DMS153 (cell line): Measurements from ENCODE around the gene FKBP1A.

Experiments
- DNase-seq: peaks from one replicate; lab custom pipeline; 2025; lab: John Stamatoyannopoulos, UW

FKBP1A gene

DNA sequence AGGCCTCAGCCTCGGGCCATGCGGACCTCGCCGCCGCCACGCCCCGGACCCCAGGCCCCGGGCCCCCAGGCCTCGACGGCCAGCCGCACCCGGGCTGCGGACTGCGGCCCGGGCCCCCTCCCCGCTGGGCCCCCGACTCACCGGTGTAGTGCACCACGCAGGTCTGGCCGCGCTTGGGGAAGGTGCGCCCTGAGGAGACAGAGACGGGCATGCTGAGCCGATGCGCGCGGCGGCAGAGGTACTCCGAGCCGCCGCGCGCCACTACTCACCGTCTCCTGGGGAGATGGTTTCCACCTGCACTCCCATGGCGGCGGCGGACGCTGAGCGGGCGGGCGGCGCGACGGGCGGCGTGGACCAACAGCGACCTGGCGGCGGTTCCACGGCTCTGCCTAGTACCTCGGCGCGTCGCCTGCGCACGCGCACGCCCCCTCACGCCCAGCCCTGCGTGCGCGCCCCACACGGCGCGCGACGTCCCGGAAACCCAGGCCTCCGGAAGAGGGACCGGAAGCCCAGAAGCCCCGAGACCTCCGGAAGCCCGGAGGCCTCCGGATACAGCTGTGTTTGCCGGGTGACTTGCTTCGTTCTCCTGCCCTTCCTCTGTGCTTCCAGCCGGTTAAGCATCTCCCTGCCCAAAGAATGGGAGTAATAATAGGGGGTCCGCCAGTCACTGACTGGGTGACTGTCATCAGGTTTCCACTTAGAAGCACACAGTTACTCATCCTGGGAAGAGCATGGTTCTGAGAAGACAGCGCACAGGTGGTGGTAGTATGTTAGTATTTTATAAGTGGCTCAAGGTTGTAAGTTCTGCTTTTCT lies at the start of gene FKBP1A:
FKBP1A (minus strand) TSS at position 362 of the 814 bp plus-strand sequence; CDS start at position 306, 56 bp downstream.
- peak; percentile 88 for DNase-seq

- DNase-seq = no peak
Measured at GRCh38 chr20:1442304-1442703, 49.5 kb upstream of the FKBP1A start.

GRCh38 chr20:1441133-1441532 lies 48.3 kb upstream of the FKBP1A start:
- DNase-seq = no peak

DNA sequence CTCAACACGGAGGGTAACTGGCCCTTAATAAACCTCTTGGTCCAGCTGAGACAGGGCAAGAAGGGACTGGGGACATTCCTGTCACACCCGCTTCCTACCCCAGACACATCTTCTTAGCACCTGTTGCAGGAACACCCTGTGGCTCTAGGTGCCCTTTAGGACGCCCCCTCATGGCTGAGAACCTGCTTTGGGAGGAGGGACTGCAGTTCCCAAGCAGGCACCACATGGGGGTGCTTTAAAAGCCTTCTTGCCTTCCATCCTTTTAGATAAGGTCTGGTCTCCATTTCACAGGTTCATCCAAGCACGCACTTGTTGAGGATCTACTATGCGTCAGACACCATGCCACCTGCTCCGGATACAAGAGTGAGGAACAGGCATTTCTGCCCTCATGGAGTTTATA lies 47.2 kb upstream of the FKBP1A start:
- DNase-seq = peak; percentile 4

DNA sequence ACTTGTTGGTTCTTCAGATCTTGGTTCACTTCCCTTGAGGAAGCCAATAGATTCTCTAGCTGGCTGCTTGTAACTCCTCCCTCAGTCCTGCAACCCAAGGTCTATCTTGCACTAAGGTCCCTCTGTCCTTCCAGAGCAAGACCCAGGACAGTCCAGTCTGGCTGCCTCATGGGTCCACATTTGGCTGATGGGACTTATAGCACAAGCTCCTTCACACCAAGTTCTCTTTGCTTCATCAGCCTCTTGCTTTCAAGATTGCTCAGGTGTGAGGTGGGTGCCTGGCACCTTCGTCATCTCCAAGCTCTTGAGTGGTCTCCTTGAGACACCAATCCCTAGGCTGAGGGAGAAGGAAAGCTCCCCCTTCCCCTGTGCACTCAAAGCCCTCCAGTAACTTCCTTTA lies 45.5 kb upstream of the FKBP1A start:
- DNase-seq = no peak

DNA sequence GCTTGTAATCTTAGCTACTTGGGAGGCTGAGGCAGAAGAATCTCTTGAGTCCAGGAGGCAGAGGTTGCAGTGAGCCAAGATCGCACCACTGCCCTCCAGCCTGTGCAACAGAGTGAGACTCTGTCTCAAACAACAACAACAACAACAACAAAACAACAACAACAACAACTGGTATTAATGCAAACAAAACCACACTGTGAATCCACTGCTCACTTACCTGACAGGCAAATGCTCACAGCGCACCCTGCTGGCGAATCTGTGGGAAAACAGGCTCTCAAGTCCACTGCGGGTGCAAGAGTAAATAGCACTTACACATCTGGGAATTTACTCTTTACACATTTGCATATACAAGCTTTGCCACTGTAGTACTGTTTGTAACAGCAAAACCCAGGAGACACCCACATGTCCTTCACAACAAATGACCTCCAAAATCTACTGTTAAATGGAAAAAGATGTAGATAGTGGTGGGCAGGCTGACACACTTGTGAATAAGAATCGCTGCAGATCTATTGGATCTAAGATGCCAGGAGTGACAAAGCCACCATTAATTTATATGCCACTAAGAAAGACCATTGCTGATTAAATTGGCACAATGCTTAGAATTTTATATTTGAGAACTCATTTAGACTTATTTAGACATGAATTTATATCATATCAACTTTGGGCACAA lies 44.5 kb upstream of the FKBP1A start:
- DNase-seq = peak; percentile 59

GRCh38 chr20:1436263-1436662 lies 43.4 kb upstream of the FKBP1A start:
- no peak for DNase-seq

DNA sequence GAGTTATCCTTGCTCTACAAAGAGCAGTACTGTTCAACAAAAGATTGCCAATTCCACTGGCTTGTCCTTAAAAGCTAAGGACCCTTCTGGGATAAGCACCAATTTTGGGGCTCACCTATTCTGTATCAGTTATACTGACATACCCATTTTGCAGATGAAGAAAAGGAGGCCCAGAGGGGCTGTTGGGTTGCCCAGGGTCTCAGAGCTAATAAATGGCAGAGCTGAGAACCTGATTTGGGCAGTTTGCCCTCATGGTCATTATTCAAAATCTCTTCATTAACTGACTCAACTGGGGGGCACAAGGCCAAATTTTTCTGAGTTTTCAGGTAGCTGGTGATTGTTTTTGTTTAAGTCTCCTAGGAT lies 42.5 kb upstream of the FKBP1A start:
- DNase-seq = no peak

GRCh38 chr20:1434571-1435336 lies 41.9 kb upstream of the FKBP1A start:
- DNase-seq = peak; percentile 22

DNA sequence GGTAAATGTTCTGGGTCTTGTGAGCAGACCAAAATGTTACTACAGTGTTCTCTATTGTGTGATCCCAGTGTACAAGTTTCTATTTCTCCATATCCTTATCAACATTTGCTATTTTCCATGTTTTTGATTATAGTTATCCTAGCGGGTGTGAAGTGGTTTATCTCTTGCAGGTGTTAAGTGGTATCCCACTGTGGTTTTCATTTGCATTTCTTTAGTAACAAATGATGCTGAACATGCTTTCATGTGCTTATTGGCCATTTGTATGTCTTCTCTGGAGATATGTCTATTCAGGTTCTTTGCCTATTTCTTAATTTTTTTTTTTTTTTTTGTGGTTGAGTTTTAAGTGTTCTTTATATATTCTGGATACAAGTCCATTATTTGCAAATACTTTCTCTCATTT lies 38.3 kb upstream of the FKBP1A start:
- no peak for DNase-seq

GRCh38 chr20:1430004-1430451 lies 37.2 kb upstream of the FKBP1A start:
- no peak for DNase-seq

GRCh38 chr20:1429143-1429728 lies 36.4 kb upstream of the FKBP1A start:
- DNase-seq = no peak

- DNase-seq = peak; percentile 98
Measured at GRCh38 chr20:1427457-1428054, 34.7 kb upstream of the FKBP1A start.

- no peak for DNase-seq
Measured at GRCh38 chr20:1426231-1426849, 33.5 kb upstream of the FKBP1A start.

DNA sequence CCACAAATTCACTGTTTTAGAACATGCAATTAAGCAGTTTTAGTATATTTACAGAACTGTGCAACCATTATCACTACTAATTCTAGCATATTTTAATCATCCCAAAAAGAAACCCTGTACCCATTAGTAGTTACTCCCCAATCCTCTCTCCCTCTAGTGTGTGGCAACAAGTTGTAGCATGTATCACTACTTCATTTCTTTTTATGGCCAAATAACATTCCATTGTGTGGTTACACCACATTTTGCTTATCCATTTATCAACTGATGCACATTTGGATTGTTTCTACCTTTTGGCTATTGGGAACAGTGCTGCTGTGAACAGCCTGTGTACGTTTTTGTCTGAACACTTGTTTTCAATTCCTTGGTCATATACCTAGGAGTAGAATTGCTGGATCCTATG lies 31.5 kb upstream of the FKBP1A start:
- no peak for DNase-seq

DNA sequence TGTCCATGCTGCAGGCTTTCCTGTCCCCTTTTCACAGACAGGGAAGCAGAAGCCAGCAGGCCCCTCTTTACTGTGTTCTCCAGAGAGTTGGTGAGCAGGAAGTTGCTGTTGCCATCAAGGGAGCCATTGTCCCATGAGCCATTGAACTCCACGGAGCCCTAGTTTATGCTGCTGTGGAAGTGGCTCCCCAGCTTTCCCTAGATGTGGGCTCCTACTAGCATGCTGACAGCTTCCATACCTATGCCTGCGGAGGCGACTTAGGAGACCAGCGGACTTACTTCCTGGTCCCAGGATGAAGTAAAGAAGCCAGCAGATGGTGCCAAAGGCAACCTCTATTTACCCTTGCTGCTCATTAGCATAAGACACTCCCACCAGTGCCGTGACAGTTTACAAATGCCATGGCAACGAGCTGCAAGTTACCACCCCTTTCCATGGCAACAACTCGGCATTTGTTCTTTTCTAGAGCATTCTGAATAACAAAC lies 30.8 kb upstream of the FKBP1A start:
- peak; percentile 80 for DNase-seq

- no peak for DNase-seq
Measured at GRCh38 chr20:1423206-1423605, 30.4 kb upstream of the FKBP1A start.

DNA sequence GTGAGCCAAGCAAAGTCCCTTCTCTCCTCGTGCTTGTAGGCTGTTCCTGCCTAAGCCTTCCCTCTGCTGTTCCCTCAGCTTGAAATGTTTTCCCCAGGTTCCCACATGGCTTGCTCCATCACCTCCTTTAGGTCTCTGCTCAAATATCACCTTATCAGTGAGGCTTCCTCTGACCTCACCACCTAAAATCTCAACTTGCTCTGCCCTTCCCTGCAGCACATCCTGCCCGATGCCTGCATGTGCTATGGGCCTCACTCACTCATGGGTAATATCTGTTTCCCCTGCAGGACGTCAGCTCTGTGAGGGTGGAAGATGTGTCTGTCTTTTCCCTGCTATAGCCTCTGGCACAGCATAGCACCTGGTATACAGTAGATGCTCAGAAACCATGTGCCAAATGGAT lies 29.9 kb upstream of the FKBP1A start:
- no peak for DNase-seq

- no peak for DNase-seq
Measured at GRCh38 chr20:1420066-1420465, 27.2 kb upstream of the FKBP1A start.

DNA sequence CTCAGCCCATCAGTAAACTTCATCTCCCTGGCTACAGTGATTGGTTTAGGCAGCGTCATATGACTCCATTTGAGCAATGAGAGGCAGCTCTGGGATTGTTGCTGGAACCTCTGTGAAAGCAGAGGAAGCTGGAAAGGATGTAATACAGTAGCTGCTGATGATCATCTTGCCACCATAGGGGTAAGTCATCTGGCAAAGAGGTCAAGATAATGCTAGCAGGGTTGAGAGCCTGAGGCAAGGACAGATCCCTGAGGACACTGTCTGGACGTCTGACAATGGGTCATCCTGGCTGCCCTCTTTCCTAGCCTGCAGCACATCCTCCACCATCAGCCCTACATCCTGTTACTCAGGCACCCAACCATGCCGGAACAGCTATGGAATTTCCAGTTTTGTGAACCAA lies 25.5 kb upstream of the FKBP1A start:
- DNase-seq = no peak

DNA sequence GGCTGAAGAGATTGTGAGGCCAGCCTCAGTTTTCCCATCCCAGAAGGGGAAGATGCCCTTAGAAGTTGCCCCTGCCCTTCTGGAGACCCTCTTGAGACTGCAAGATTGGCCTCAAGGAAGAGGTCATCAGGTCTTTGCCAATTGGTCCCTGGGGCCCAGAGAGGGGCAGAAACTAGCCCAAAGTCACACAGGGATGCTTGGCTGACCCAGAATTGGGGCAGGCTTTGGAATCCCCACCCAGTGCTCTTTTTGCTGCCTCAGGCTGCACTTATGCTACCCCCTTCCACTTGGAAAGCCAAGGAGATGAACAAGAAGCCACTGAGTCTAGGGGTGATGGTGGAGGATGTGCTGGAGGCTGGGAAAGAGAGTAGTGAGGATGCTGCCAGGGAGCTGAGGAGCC lies 24.9 kb upstream of the FKBP1A start:
- no peak for DNase-seq
